ENCODE results near the gene C11orf58.

C11orf58 gene

DNA sequence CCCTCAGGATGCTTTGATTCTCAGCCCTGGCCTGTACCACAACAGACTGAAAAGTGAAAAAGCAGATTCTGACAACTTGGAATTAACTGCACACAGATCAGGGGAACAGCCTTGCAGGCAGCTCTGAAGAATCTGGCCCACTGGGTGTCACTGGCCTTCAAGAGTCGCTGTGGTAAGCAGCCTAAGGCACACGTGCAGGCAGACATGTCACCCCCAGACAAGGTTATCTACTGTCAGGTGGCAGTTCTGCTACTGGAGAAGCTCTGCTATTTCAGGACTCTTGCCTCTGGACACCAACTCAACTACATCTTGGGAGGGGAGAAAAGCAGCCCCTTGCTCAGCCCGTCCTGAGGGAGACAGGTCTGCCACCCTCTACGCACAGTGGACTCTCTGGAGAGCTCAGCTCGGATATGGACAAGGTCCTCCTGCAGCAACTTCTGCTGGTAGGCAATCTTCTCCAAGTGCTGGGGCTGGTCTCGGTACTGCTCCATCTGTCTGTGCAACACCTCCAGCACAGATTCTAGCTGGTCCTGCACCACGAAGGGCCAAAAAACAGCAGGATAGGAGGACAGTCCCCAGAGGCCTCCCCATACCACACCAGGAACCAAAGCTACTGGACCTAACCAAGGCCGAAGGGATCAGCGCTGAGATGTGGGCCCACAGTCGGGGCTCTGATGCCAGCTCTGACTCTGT, 63.0 kb downstream of the C11orf58 start:
- DNase-seq (ENCODE audit: low read depth in 2 of 3, low spot score in 2 of 3): no peak

DNA sequence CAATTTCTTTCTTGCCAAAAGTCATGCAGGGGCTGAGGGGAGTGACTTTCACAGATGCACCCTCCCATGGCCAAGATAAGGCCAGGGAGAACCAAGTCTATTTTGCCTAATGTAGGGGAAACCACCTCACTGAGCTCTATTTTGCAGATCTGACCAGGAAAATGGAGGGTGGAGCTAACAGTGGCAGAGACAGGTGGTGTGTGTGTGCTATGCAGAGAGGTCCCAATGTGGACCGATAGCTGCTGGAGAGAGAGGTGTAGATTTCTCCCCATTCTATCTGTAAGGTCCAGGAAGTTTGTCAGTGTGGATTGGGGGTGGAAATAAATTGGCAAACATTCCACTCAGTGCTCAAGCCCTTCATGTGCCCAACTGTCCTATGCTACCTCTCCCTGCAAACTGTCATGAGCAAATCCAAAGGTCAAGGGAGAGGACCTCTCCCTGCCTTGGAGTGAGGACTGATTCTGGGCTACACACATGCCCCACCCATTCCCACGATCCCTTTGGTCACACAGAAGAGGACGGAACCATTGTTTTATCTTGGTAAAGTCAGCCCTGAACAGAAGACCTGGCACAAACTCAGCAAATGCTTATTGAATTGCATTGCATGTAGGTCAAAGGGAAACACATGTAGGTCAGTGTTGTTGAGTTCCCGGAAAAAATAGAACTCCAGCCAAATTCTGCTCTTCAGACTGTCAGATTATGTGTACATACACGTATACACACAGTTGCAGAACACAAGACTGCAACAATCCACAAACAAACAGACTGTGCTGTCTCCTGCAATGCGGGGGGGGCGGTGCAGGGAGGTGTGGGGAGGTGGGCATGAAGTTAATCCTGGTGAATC, 65.9 kb downstream of the C11orf58 start:
- DNase-seq (ENCODE audit: low read depth in 2 of 3, low spot score in 2 of 3): no peak

DNA sequence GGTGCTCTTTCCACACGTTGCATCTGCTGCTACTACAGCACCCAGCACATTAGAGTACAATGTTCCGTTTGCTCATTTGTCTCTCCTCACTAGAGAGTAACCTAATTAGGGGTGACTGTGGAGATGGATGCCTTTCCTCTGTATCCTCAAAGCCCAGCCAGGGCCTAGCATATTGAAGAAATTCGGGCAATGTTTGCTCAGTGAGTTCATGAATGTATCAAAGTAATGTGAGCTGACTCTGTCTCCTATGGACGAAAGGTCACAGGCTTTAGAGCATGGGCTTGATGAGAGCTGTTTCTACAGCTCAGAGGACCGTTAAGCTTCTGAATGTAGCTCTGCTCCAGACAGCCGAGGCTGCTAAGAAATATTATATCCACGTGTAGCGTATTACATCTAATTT, 67.5 kb downstream of the C11orf58 start:
- DNase-seq (ENCODE audit: low read depth in 2 of 3, low spot score in 2 of 3): no peak

DNA sequence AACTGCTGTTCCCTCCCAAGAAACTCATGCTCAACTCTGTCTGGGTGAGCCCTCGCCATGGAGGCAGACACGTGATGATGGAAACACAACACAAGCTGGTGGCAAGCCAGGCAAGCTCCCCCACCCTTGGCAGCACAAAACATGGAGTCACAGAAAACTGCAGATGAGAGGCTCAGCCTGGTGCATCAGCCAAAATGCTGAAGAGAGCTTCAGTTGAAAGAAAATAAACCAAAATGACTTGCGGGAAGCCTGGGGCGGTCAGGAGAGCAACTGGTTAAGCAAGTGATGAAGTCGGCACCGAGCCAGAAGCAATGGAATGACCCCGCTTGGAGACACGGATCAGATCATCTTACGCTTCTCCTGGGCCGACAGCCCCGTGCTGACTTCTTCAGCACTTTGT, 68.3 kb downstream of the C11orf58 start:
- DNase-seq (ENCODE audit: low read depth in 2 of 3, low spot score in 2 of 3): no peak

DNA sequence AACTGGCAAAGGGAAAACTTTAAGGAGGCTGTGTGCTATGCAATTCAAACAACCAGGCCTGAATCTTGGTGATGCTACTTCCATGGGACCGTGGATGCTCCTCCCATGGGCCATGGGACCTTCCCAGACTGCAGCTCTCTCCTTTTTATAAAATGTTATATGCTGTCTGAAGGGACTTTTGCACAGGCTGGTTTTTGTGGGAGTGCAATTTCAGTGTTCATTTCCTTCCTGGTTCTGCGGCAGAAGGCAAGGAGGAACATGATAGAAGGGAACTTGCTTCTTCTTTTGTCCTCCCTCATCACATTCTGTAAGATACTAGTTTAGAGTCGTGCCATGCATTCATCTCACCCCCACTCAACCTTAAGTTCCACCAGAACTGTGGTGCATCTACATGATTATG, 68.9 kb downstream of the C11orf58 start:
- DNase-seq (ENCODE audit: low read depth in 2 of 3, low spot score in 2 of 3): no peak
